K562 (cell line): ENCODE results near the gene PPM1L. TPM values are rescaled to one million over a fixed set of nuclear protein-coding genes. Genes with fewer than 3 reads are reported as not detected.

Experiments used
- ATAC-seq: fragments of 200-7000 bp; cut with Tn5 transposase; 3 replicates; pipeline ENCODE4 v1.9.1; 2020; ENCODE audit warnings: moderate library complexity
- BruUV-seq: library from RNA; stranded (reverse); fragments of 400-500 nt; replicated peaks from 2 replicates; lab custom pipeline; 2021; lab: Mats Ljungman, UMichigan
- CTCF ChIA-PET: fragments of 300-600 bp; formaldehyde crosslinking; extraction: SDS; loops from one replicate; lab custom pipeline; 2021; ENCODE audit warnings: low intra/inter-chr PET ratio; lab: Yijun Ruan, JAX
- POLR2A ChIA-PET: fragments of 300-600, 350-650 bp; sonication (Branson Sonifier 250); formaldehyde crosslinking; extraction: SDS; loops from one replicate; lab custom pipeline; 2021; ENCODE audit warnings: antibody characterized with exemption, inconsistent platforms; lab: Yijun Ruan, JAX
- DNase-seq, 4 experiments: peaks; one replicate each; pipeline versions ENCODE4 v3.0.0 to v3.0.0-alpha.2; 2011 to 2018; ENCODE audit warnings: low spot score in 3 of 4, mixed read lengths in 3 of 4; ENCODE audit errors: extremely low read depth in 1 of 4
- FAIRE-seq: peaks from 2 replicates; lab custom pipeline; 2011; peaks lifted over from hg19 to GRCh38; lab: Jason Lieb, UNC
- H2AFZ ChIP-seq: 2 replicates; pipeline ENCODE4 v1.6.0; 2011; ENCODE audit warnings: low read depth, low read length, control low read depth, inconsistent platforms
- H3K27ac ChIP-seq: fragments of 200-600 bp; 3 replicates; pipeline ENCODE4 v1.8.0; 2011; ENCODE audit warnings: low read depth, mild to moderate bottlenecking, control low read depth, inconsistent platforms, low read length, moderate library complexity, mixed read lengths; ENCODE audit errors: extremely low read depth
- H3K27me3 ChIP-seq, 2 experiments: fragments of 300-600 bp in 1 of 2; 2 replicates in 1 of 2; 3 replicates in 1 of 2; pipeline versions ENCODE4 v1.6.0 to v1.8.0; 2011; ENCODE audit warnings: inconsistent platforms in 2 of 2, low read length in 2 of 2, mild to moderate bottlenecking in 1 of 2, mixed read lengths in 1 of 2, moderate library complexity in 1 of 2; ENCODE audit not compliant: control insufficient read depth in 2 of 2, insufficient read depth in 2 of 2
- H3K36me3 ChIP-seq: fragments of 300-600 bp; 3 replicates; pipeline ENCODE4 v1.8.0; 2011; ENCODE audit warnings: mild to moderate bottlenecking, low read length, inconsistent platforms; ENCODE audit not compliant: control insufficient read depth, insufficient read depth
- H3K4me1 ChIP-seq, 2 experiments: fragments of 200-600 bp in 1 of 2; replicated peaks in 1 of 2; 2 replicates in 1 of 2; 3 replicates in 1 of 2; pipeline versions ENCODE4 v1.5.1 to v1.8.0; 2011; ENCODE audit warnings: inconsistent platforms in 2 of 2, low read length in 2 of 2, mild to moderate bottlenecking in 1 of 2, mixed read lengths in 1 of 2, moderate library complexity in 1 of 2; ENCODE audit not compliant: control insufficient read depth in 2 of 2, insufficient read depth in 2 of 2
- H3K4me2 ChIP-seq: 2 replicates; pipeline ENCODE4 v1.6.1; 2011; ENCODE audit warnings: low read length, control low read depth, inconsistent platforms, mixed read lengths; ENCODE audit not compliant: insufficient read depth
- H3K4me3 ChIP-seq: fragments of 200-600 bp; sonication (generic), shearing (Covaris generic); 2 replicates; pipeline ENCODE4 v1.5.1; 2016; ENCODE audit warnings: control low read depth, inconsistent platforms
- H3K79me2 ChIP-seq: fragments of 200-600 bp; 3 replicates; pipeline ENCODE4 v1.8.0; 2011; ENCODE audit warnings: low read length, inconsistent platforms; ENCODE audit not compliant: control insufficient read depth, insufficient read depth
- H3K9ac ChIP-seq, 2 experiments: 2 replicates each; pipeline versions ENCODE4 v1.6.0 to v1.6.1; 2011; ENCODE audit warnings: low read depth in 2 of 2, low read length in 2 of 2, control low read depth in 1 of 2, inconsistent platforms in 1 of 2, mild to moderate bottlenecking in 1 of 2, mixed read lengths in 1 of 2; ENCODE audit not compliant: insufficient read depth in 1 of 2
- H3K9me1 ChIP-seq: one replicate; pipeline ENCODE4 v1.6.0; 2011; ENCODE audit warnings: inconsistent platforms, mild to moderate bottlenecking, low read length, moderate library complexity; ENCODE audit not compliant: control insufficient read depth, insufficient read depth
- H3K9me3 ChIP-seq: replicated peaks from 2 replicates; pipeline ENCODE4 v1.5.1; 2011; ENCODE audit warnings: low read depth, low read length, inconsistent platforms; ENCODE audit not compliant: control insufficient read depth, insufficient read depth
- H4K20me1 ChIP-seq: replicated peaks from 2 replicates; pipeline ENCODE4 v1.6.1; 2011; ENCODE audit warnings: low read length, inconsistent platforms, mixed read lengths; ENCODE audit not compliant: control insufficient read depth, insufficient read depth
- RERE ChIP-seq: sonication (generic); formaldehyde crosslinking; IDR thresholded peaks from 2 replicates; pipeline ENCODE4 v1.8.0; 2023; ENCODE audit warnings: missing genetic modification reagents, mild to moderate bottlenecking, borderline replicate concordance
- ZNF518B ChIP-seq: fragments of 250-450 bp; sonication (Bioruptor Pico); IDR thresholded peaks from 2 replicates; pipeline ENCODE4 v1.5.0; 2021; ENCODE audit warnings: mild to moderate bottlenecking, moderate library complexity
- WGBS: fragments of 100-300 bp; shearing (Covaris generic); methylation state at CpG from one replicate; pipeline ENCODE4 v1.1.6; 2016; ENCODE audit warnings: low coverage, mixed read lengths; ENCODE audit not compliant: insufficient coverage; ENCODE audit errors: missing lambda C conversion rate; 5-methylcytosine and 5-hydroxymethylcytosine counted together
- in situ Hi-C: fragments of 300-500 bp; cut with MboI; formaldehyde crosslinking; loops from 4 replicates; pipeline ENCODE4 v1.15.0; 2018; ENCODE audit warnings: inconsistent platforms, mixed read lengths
- intact Hi-C: fragments of 100-400 bp; cut with micrococcal nuclease; formaldehyde crosslinking; loops from 2 replicates; pipeline ENCODE4 v1.14.2; 2022
- polyA plus RNA-seq, 8 experiments: library from polyadenylated mRNA; depleted of rRNA in 4 of 8; stranded (reverse) in 5 of 8; unstranded in 3 of 8; fragments of >200 nt; fragmentation: Nextera tagmentation in 2 of 8; fragmentation: Illumina TruSeq in 1 of 8; extraction: Ambion mirVana in 2 of 8; extraction: Trizol in 1 of 8; gene quantifications; 2 replicates each; pipeline versions ENCODE4 v1.2.1 to v1.2.3, GENCODE V29; 2011 to 2014; ENCODE audit warnings: inconsistent platforms in 1 of 8, missing spikeins in 1 of 8
- total RNA-seq, 7 experiments: library from RNA; depleted of rRNA in 6 of 7; stranded (reverse); fragments of >200 nt in 6 of 7; fragmentation: Illumina TruSeq in 2 of 7; extraction: Trizol in 2 of 7; gene quantifications; 2 replicates each; pipeline versions ENCODE4 v1.2.1 to v1.2.3, GENCODE V29; 2011 to 2021; ENCODE audit warnings: low replicate concordance in 1 of 7

PPM1L gene
- total and polyA plus RNA-seq, 9 of the 15 experiments (the other 6 are each of a cell fraction or from before 2014, with no cell fraction given) = 0.01 to 0.41 (median 0.14) TPM

GRCh38 chr3:160949460-160949859 is 193.4 kb downstream of the PPM1L start:
- Histone ChIP-seq H3K4me1 (no peaks in the 10 kb centered on the region), H3K27ac (no peak overlapping the region), H3K9me1 (no peaks in the 10 kb centered on the region), H3K79me2 (no peaks in the 10 kb centered on the region), H2AFZ (no peak overlapping the region), H3K9me3 (no peaks in the 10 kb centered on the region), H4K20me1 (no peaks in the 10 kb centered on the region), H3K9ac (no peak overlapping the region), H3K4me3 (no peak overlapping the region), H3K27me3 (no peaks in the 10 kb centered on the region), H3K36me3 (no peaks in the 10 kb centered on the region), H3K4me2 (no peak overlapping the region)
- POLR2A ChIA-PET = no interaction called here
- CTCF ChIA-PET = no interaction called here
- WGBS = 1% methylated on average over 4 of the region's 4 CpGs
- in situ Hi-C loops (no loop called here), intact Hi-C loops (no loop called here)
- ATAC-seq = no peak
- TF ChIP-seq RERE (CRISPR knock-in tag) (no peak), ZNF518B (CRISPR knock-in tag) (no peak)
- BruUV-seq = no TSS peak
- no peak for FAIRE-seq
- DNase-seq = no peak
